K562 treated with DMSO at 1 percent for 12 hours (cell line): ENCODE measurements around the gene CSNK1A1. TPM values are rescaled to one million over a fixed set of nuclear protein-coding genes. Genes with fewer than 3 reads are reported as not detected.

Source experiments
- total RNA-seq: library from RNA; unstranded; fragments of 300-600 nt; gene quantifications from 2 replicates; pipeline ENCODE4 v1.2.3, GENCODE V29; 2022; ENCODE audit not compliant: insufficient read depth

Gene CSNK1A1
- 62.9 and 137 TPM in 2 replicates for total RNA-seq

DNA sequence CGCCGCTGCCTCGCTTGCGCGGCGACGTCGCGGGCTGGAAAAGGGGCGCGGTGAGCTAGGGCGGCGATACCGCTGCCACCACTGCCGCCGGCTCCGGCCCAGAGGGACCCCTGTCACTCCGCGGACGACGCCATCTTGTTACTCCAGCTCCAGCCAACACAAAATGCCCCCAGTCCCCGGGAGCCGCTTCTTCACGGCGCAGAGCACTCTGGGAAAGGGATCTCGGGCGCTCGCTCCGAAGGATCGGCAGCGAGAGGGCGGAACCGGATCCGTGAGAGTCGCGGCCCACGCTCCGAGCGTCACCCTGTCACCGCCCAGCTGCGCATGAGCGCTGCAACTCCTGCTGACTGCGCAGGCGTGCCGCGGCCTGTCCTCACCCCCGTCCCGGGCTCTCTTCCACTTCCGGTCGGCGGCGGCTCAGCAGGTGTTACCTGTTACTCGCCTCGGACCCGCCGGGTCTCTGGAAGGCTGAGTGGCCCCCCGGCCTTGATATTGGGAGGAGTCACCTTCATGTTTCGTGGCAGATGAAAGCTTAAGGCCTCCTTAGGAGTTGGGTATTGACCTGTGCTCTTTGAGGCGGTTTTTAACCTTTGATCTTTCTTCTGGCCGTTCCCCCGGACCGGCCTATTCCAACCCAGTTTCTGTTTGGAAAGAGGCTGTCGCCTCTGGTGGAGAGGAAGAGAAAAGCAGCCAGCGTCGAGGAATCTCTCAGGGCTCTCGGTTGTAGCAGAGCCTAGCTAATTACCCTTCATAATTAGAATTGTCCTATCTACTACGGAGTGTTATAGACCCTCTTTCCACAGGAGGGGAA, at the start of gene CSNK1A1:
Gene CSNK1A1 (minus strand): TSS at position 213 of the 811 bp plus-strand sequence. CDS start 475 bp downstream, outside the sequence.

DNA sequence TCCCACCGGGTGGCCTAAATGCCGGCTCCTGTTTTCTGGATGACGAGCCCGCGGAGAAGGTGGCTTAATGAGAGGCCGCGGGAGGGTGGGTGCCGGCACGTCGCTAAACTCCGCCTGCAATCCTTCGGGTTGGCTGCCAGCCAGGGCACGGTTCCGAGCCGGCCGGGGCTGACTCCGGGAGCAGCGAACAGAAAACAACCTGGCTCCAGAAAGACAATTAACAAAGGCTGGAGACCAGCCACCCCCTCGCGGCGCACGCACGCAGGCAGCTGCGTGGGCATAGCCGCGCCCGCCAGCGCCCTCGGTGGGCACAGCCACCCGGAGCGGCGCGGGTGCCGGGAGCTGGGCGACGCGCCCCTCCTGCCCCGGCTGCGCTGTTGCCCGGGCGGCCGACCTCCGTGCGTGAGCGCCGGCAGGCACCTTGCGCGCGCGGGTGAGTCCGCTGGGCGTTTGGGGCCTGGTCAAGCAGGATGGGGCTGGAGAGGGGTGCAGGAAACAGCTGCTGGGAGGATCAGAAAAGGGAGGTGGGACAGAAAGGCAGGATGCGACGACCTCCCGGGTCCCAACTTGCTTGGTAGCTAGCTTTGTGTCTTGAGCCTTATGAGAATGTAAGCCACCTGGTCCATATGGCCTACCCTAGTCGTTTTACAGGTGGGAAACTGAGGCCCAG, 30.1 kb upstream of the CSNK1A1 start, which contains the start of gene ARHGEF37:
Gene ARHGEF37 (plus strand): TSS at position 307 of the 670 bp plus-strand sequence. CDS start 16,272 bp downstream, outside the sequence.

Other genes starting within 250 kb of the CSNK1A1 start
- 4.9 and 11.4 TPM in 2 replicates for gene GRPEL2, start 205.9 kb downstream of the CSNK1A1 start, total RNA-seq
- gene PCYOX1L, start 193.4 kb downstream of the CSNK1A1 start, total RNA-seq: 3.7 and 7.5 TPM in 2 replicates
- gene IL17B, start 172.1 kb downstream of the CSNK1A1 start, total RNA-seq: 4.6 and 6.2 TPM in 2 replicates
- gene ARHGEF37, start 30.1 kb upstream of the CSNK1A1 start, total RNA-seq: not detected in 2 replicates
- gene PPARGC1B, start 178.9 kb upstream of the CSNK1A1 start, total RNA-seq: 1.3 and 5.1 TPM in 2 replicates